NB4 (cell line): ENCODE results near the gene TAAR1.
"Not testable (repeated sequence)": the region's sequence is repeated elsewhere in the genome, so short reads cannot be mapped to it uniquely, and the experiment has no call there.

Experiments used
- DNase-seq: peaks from one replicate; pipeline ENCODE4 v3.0.0; 2010; ENCODE audit warnings: low read depth
- H3K4me3 ChIP-seq: one replicate; pipeline ENCODE4 v1.5.1; 2011; ENCODE audit warnings: mild to moderate bottlenecking, low read depth, low read length, moderate library complexity
- MYC ChIP-seq: IDR thresholded peaks from 2 replicates; pipeline ENCODE4 v1.6.1; 2011; ENCODE audit warnings: low read depth, low read length
- POLR2A ChIP-seq: IDR thresholded peaks from 2 replicates; pipeline ENCODE4 v1.6.1; 2011; ENCODE audit warnings: mild to moderate bottlenecking; ENCODE audit not compliant: insufficient read length; ENCODE audit errors: extremely low read depth
- TF ChIP-seq, protein P1 (sequence below): IDR thresholded peaks from 2 replicates; pipeline ENCODE4 v1.6.1; 2011; ENCODE audit warnings: low read depth, low read length
- TF ChIP-seq, protein P2 (sequence below): IDR thresholded peaks from one replicate; pipeline ENCODE4 v1.5.1; 2012; ENCODE audit warnings: low read depth, low read length

Gene TAAR1

DNA sequence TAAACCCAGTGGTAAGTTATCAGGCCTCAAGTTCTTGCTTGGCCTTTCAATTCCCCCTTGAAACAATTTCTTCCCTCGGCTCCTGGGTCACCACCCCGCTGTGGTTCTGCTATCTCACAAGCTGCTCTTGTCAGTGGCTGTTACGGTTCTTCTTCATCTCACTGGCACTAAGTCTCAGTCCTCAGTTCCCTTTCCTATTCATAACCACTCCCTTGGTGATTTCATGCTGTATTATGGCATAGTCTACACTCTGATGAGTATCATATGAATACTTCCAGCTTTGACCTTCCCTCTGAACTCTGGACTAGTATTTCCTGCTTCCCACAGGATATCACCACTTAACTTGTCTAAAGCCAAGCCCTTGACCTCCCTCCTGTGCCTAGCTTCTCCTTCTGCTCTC, 7.9 kb downstream of the TAAR1 start:
- no peak for TF ChIP-seq POLR2A
- TF ChIP-seq MYC: no peak
- TF ChIP-seq, protein P1, sequence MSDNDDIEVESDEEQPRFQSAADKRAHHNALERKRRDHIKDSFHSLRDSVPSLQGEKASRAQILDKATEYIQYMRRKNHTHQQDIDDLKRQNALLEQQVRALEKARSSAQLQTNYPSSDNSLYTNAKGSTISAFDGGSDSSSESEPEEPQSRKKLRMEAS: no peak
- TF ChIP-seq, protein P2, sequence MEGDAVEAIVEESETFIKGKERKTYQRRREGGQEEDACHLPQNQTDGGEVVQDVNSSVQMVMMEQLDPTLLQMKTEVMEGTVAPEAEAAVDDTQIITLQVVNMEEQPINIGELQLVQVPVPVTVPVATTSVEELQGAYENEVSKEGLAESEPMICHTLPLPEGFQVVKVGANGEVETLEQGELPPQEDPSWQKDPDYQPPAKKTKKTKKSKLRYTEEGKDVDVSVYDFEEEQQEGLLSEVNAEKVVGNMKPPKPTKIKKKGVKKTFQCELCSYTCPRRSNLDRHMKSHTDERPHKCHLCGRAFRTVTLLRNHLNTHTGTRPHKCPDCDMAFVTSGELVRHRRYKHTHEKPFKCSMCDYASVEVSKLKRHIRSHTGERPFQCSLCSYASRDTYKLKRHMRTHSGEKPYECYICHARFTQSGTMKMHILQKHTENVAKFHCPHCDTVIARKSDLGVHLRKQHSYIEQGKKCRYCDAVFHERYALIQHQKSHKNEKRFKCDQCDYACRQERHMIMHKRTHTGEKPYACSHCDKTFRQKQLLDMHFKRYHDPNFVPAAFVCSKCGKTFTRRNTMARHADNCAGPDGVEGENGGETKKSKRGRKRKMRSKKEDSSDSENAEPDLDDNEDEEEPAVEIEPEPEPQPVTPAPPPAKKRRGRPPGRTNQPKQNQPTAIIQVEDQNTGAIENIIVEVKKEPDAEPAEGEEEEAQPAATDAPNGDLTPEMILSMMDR: no peak
- no peak overlapping the region for H3K4me3 ChIP-seq
- DNase-seq: no peak

DNA sequence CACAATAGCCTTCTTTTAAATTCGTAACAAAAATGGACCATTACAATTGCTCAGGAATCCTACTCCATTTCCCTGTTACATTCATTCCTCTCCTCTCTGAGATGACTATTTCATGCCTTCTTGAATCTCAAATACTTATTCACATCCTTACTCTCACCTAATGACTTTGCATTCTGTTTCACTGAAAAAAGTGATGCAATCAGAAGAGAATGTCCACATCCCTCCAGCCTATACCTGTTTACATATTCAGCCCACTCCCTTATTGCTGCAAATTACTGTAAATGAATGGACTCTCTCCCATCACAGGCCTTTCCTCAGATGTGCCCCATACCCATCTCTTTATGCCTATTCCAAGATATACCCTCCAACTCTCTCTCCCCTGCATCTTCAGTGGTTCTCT, 8.6 kb downstream of the TAAR1 start:
- H3K4me3 ChIP-seq: no peak overlapping the region
- no peak for DNase-seq
- no peak for TF ChIP-seq POLR2A
- no peak for TF ChIP-seq MYC
- TF ChIP-seq, protein P1: no peak
- TF ChIP-seq, protein P2: no peak

DNA sequence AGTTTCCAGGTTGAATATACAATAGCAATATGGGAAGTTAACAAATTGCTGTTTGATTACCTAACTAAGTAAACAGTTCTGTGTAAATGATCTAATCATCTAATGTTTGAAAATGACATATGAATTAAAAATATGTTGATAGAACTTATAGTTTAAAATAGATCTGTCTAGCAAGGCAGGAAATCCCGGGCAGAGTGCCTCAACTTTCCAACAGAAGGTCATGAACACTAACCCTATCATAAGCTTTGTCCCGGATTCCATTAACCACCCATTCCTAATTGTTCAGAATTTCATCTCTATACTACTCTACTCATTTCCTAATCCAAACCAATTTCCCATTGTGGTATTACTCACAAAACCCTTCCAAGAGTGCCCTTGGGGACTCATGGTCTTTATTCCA, 10.2 kb downstream of the TAAR1 start:
- DNase-seq: no peak
- H3K4me3 ChIP-seq: no peak overlapping the region
- TF ChIP-seq, protein P1: no peak
- TF ChIP-seq MYC (no peak), POLR2A (no peak)

DNA sequence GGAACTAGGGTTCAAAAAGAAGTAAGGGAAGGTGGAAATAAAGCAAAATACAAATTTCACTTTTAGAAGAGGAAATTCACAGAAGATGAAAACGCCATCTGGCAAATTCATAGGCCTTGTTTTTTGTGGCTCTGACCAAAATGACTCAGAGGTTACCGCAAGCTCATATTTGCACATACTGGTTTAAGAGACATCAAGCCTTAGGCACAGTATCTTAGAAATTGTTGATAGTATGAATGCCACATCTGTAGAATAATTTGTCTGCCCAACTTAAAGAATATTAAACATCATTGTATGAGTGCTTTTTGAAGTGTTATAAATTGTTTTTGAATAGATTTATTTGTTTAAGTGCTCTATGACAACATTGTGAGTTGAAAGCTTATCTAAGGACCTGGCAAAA, 10.6 kb downstream of the TAAR1 start:
- peak; percentile 61 for DNase-seq
- H3K4me3 ChIP-seq: no peak overlapping the region
- TF ChIP-seq POLR2A (no peak), MYC (no peak)
- TF ChIP-seq, protein P2: no peak
- TF ChIP-seq, protein P1: no peak

DNA sequence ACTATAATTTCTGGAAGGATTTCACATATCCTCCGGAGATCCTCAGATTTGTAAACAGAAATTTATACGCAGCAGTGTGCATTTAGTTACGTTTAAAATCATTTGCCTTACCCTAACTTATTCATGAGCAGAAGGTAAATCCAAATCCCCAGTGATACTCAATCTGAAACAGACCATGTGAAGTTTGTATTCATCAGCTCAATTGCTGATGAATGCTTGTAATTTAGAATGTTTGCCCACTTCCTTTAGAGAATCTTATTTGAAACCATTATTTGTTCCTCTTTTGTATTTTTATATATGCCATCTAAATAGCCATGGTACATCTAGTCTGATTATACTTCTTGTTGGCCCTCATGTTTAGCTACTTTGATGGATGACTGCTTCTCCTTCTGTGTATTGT, 15.4 kb downstream of the TAAR1 start:
- DNase-seq: no peak
- TF ChIP-seq, protein P2: no peak
- TF ChIP-seq, protein P1: no peak
- no peak for TF ChIP-seq MYC
- TF ChIP-seq POLR2A: no peak
- H3K4me3 ChIP-seq: no peak overlapping the region

DNA sequence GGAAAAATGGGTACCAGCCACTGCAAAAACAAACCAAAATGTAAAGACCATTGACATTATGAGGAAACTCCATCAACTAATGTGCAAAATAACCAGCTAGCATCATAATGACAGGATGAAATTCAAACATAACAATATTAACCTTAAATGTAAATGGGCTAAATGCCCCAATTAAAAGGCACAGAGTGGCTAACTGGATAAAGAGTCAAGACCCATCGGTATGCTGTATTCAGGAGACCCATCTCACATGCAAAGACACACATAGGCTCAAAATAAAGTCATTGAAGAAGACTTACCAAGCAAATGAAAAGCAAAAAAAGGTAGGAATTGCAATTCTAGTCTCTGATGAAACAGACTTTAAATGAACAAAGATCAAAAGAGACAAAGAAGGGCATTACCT, 21.8 kb downstream of the TAAR1 start:
- DNase-seq: not testable (repeated sequence)

DNA sequence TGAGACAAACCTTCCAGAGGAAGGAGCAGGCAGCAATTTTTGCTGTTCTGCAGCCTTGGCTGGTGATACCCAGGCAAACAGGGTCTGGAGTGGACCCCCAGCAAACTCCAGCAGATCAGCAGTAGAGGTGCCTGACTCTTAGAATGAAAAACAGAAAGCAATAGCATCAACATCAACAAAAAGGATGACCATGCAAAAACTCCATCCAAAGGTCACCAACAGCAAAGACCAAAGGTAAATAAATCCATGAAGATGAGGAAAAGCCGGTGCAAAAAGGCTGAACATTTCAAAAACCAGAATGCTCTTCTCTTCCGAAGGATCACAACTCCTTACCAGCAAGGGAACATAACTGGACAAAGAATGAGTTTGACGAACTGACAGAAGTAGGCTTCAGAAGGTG, 23.1 kb downstream of the TAAR1 start:
- DNase-seq, H3K4me3 ChIP-seq: not testable (repeated sequence)

More for the DNA sequence above, 21.8 kb downstream of the TAAR1 start:
- H3K4me3 ChIP-seq: not testable (repeated sequence)

DNA sequence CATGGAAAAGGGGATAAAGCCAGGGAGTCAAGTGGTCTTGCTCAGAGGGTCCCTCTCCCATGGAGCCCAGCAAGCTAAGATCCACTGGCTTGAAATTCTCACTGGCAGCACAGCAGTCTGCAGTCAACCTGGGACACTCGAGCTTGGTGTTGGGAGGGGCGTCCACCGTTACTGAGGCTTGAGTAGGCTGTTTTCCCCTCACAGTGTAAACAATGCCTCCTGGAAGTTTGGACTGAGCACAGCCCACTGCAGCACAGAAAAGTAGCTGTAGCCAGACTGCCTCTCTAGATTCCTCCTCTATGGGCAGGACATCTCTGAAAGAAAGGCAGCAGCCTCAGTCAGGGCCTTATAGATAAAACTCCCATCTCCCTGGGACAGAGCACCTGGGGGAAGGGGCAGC, 23.7 kb downstream of the TAAR1 start:
- not testable (repeated sequence) for H3K4me3 ChIP-seq, DNase-seq
